ENCODE measurements around the gene NUDT4B. TPM values are rescaled to one million over a fixed set of nuclear protein-coding genes. Genes with fewer than 3 reads are reported as not detected.

NUDT4B gene
- 8.2 and 15.7 TPM in 2 replicates for total RNA-seq

DNA sequence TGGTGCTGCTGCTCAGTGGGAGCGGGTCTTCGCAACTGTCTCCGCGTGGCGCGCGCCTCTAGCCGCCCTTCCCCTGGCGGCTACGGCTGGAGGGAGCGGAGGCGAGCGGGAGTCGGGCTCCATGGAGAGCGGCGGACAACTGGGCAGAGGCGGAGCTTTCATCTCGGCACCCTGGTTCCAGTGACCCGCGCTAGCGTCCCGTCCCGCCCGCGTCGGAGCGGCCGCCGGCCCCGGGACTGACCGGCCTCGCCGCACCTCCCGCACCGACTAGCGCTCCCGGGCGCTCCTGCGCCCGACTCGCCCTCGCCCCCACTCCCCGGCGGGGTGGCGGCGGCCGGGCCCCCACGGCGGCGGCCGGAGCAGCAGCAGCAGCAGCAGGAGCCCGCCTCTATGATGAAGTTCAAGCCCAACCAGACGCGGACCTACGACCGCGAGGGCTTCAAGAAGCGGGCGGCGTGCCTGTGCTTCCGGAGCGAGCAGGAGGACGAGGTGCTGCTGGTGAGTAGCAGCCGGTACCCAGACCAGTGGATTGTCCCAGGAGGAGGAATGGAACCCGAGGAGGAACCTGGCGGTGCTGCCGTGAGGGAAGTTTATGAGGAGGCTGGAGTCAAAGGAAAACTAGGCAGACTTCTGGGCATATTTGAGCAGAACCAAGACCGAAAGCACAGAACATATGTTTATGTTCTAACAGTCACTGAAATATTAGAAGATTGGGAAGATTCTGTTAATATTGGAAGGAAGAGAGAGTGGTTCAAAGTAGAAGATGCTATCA, at the start of gene NUDT4B:
NUDT4B (plus strand) TSS at position 212 of the 772 bp plus-strand sequence; CDS start at position 391, 179 bp downstream.

Other genes starting within 250 kb of the NUDT4B start
- gene NBPF14, start 152.8 kb upstream of the NUDT4B start, total RNA-seq = 3.1 and 7.6 TPM in 2 replicates
- 4.2 and 7.3 TPM in 2 replicates for gene PDE4DIP, start 95.7 kb downstream of the NUDT4B start, total RNA-seq

Measured in dermis lymphatic vessel endothelial cell (primary cell).